Measurements from ENCODE around the gene HS3ST3B1.

The HS3ST3B1 gene

GRCh38 chr17:14354807-14355206 lies 53.9 kb downstream of the HS3ST3B1 start:
- DNase-seq (ENCODE audit: low read depth), result no peak

- DNase-seq (ENCODE audit: low read depth), result no peak
Measured at GRCh38 chr17:14355556-14355955, 54.7 kb downstream of the HS3ST3B1 start.

- DNase-seq (ENCODE audit: low read depth), result no peak
Measured at GRCh38 chr17:14359163-14360020, 58.5 kb downstream of the HS3ST3B1 start.

- no peak for DNase-seq (ENCODE audit: low read depth)
Measured at GRCh38 chr17:14360856-14361255, 60.0 kb downstream of the HS3ST3B1 start.

GRCh38 chr17:14361470-14361869 lies 60.6 kb downstream of the HS3ST3B1 start:
- no peak for DNase-seq (ENCODE audit: low read depth)

- DNase-seq (ENCODE audit: low read depth), result no peak
Measured at GRCh38 chr17:14361945-14362508, 61.1 kb downstream of the HS3ST3B1 start.

GRCh38 chr17:14366199-14366598 lies 65.3 kb downstream of the HS3ST3B1 start:
- no peak for DNase-seq (ENCODE audit: low read depth)

GRCh38 chr17:14372461-14372860 lies 71.6 kb downstream of the HS3ST3B1 start:
- DNase-seq (ENCODE audit: low read depth), result no peak

GRCh38 chr17:14372905-14373613 lies 72.2 kb downstream of the HS3ST3B1 start:
- no peak for DNase-seq (ENCODE audit: low read depth)

- DNase-seq (ENCODE audit: low read depth), result no peak
Measured at GRCh38 chr17:14373614-14374259, 72.9 kb downstream of the HS3ST3B1 start.

- DNase-seq (ENCODE audit: low read depth), result no peak
Measured at GRCh38 chr17:14374268-14374667, 73.4 kb downstream of the HS3ST3B1 start.

- DNase-seq (ENCODE audit: low read depth), result no peak
Measured at GRCh38 chr17:14376666-14377065, 75.8 kb downstream of the HS3ST3B1 start.

- DNase-seq (ENCODE audit: low read depth), result no peak
Measured at GRCh38 chr17:14381606-14382005, 80.7 kb downstream of the HS3ST3B1 start.

GRCh38 chr17:14387036-14387435 lies 86.2 kb downstream of the HS3ST3B1 start:
- no peak for DNase-seq (ENCODE audit: low read depth)

GRCh38 chr17:14389681-14390080 lies 88.8 kb downstream of the HS3ST3B1 start:
- no peak for DNase-seq (ENCODE audit: low read depth)

- no peak for DNase-seq (ENCODE audit: low read depth)
Measured at GRCh38 chr17:14393723-14394122, 92.8 kb downstream of the HS3ST3B1 start.

- DNase-seq (ENCODE audit: low read depth), result no peak
Measured at GRCh38 chr17:14395255-14395654, 94.4 kb downstream of the HS3ST3B1 start.

- no peak for DNase-seq (ENCODE audit: low read depth)
Measured at GRCh38 chr17:14396547-14396946, 95.7 kb downstream of the HS3ST3B1 start.

GRCh38 chr17:14398766-14399165 lies 97.9 kb downstream of the HS3ST3B1 start:
- DNase-seq (ENCODE audit: low read depth), result no peak

All from activated T-helper 1 cell treated with Interleukin-2 at 50 U/mL for 16 hours (primary cell).